HG03442 (cell line): ENCODE results near the gene WWC1.
"Not testable (repeated sequence)": the region's sequence is repeated elsewhere in the genome, so short reads cannot be mapped to it uniquely, and the experiment has no call there.

ENCODE experiments used
- ATAC-seq: cut with Tn5 transposase; IDR thresholded peaks from one replicate; pipeline ENCODE4 v1.9.1; 2021; ENCODE audit warnings: mild to moderate bottlenecking, moderate library complexity; ENCODE audit not compliant: unreplicated experiment

Gene WWC1

DNA sequence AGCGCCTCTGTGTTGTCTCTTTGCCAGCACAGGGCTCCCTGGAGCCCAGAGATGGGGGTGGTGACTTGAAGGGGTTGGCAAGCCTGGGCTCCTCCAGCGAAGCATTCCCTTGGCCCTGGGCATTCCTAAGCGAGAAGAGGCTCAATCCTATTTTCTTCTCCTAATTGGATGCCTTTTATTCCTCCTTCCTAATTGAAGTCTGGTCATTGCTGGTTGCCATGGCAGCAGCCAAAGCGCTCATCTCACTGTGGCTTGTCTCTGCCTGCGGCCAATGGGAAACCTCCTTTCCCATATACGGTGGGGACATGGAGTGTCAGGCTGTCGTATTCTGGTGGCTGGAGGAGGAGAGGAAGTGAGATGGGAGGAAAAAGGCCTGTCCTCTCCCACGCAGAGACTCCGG lies 142.6 kb downstream of the WWC1 start:
- ATAC-seq = no peak

DNA sequence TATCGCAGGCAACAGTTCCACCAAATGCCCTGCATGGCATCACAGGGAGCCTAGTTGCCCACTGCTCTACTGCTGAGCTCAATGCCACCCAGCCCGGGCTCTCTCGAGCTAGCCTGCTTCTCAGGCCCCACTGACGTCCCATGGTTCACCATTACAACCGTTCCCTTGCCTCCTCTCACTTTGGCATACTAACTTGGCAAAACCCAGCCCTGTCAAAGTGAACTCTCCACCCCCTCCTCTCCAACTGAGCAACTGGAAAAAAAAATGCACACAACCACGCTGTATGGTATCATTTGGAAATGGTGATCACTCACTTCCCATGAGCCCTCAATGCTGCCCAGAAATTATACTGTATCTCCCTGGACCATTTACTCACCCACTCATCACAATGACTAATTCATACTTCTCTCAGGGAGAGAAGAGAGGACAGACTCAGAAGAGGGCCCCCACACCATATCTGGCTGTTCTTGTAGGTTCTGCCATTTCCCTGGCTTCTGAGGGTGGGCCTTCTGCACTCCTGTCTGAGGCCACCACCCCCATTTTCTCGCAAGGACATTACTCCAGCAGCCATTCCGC lies 143.4 kb downstream of the WWC1 start:
- ATAC-seq = no peak

DNA sequence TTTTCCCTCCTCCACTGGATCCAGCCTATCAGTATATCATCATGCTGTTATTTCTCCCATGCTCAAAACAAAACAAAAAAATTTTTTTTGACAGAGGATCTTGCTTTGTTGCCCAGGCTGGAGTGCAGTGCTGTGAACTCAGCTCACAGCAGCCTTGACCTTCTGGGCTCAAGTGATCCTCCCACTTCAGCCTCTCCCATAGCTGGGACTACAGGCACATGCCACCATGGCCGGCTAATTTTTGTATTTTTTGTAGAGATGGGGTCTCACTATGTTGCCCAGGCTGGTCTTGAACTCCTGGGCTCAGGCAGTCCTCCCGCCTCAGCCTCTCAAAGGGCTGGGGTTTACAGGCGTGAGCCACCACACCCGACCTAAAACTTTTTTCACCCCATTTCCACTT lies 143.9 kb downstream of the WWC1 start:
- ATAC-seq = not testable (repeated sequence)

DNA sequence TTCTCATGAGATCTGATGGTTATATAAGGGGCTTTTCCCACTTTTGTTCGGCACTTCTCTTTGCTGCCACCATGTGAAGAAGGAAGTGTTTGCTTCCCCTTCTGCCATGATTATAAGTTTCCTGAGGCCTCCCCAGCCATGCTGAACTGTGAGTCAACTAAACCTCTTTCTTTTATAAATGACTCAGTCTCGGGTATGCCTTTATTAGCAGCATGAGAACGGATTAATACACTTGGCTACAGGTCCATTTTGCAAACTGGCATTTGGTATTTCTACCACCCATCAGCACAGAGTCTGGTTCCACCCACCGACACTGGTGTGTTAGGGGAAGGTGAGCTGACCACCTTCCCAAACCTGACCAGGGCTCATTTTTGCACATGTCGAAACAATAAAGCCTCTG lies 146.9 kb downstream of the WWC1 start:
- ATAC-seq = no peak

DNA sequence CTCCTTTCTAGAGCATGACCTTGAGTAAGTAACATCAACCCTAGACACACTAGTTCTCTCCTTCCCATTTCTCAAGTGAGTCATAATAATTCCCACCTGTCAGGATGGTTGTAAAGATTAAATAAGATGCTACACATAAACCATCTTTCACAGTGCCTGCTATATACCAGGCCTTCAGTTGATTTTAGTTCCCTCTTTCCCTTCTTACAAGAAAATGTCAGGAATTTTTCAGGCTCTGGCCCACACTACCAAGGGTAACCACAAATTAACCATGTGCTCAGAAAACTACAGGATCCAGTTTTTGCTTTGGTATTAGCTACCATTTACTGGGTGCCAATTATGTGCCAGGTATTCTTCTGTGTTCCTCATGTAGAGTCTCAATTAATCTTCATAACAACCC lies 152.1 kb downstream of the WWC1 start:
- ATAC-seq = no peak

DNA sequence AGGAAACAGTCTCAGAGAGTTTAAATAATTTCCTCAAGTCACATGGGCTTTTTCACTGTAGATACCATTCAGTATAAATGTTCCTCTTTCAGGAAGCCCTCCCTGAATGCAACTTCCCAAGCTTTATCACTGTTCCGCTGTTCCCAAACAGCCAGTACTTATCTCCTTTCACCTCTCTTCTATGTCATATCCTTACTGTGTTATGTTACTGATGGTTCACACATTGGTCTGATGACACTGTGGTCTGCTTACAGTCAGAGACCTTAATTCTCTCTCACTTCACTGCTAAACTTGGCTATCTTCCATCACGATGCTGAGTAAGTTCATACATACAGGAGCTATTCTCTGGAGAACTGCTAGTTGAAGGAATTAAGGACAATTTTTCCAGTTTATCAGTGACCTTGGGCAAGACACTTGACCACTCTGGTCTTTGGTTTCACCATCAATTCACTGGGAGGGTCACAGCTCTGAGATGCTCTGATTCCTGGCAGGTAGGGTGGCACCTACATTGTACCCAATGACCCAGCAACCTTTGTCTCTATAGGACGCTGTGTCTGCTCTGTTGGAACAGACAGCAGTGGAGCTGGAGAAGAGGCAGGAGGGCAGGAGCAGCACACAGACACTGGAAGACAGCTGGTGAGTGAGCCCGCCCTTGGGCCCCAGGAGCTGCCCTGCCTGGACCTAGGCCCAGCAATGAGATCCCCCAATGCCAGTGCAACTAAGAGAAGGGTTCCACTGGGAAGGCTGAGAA lies 152.7 kb downstream of the WWC1 start:
- ATAC-seq = no peak

DNA sequence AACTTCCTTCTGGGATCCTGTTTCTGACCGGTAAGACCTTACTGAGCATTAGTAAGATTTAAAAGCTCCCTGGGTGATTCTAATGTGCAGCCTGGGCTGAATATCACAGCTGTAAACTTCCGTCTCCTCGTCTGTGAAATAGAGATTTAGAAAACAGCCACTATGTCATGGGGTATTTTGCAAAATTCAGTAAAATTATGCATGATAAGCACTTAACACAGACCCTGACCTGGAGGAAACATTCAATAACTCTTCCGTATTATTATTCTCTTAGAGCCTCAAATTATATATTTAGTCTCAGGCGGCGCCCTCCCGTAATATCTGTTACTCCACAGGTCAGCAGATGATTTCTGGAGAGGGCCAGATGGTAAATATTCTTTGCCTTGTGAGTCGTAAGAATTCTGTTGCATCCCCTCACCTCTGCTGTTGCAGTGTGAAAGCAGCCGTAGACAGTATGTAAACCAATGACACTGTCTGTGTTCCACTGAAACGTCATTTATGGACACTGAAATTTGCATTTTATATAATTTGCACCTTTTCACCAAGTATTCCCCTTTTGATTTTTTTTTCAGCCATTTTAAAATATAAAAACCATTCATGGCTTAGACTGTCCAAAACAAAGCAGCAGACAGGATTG lies 155.7 kb downstream of the WWC1 start:
- ATAC-seq = no peak

DNA sequence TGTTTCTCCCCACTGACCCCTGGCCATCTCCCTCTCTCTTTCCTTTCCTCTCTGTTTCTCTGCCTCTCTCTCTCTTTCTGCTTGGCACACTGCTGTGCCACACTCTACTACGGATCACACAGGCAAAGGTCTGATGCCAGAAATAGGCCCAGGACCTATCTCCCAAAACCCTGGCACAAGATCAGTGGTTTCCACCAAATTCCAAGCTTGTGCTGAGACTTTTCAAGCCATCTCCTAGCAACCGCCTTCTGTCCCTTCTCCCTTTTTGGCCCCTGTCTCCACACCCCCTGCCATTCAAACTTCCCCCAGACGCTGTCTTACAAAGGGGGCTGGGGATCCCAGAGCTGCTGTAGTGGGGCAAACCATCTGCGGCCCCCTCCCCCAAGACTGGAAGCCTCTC lies 156.4 kb downstream of the WWC1 start:
- ATAC-seq = no peak

DNA sequence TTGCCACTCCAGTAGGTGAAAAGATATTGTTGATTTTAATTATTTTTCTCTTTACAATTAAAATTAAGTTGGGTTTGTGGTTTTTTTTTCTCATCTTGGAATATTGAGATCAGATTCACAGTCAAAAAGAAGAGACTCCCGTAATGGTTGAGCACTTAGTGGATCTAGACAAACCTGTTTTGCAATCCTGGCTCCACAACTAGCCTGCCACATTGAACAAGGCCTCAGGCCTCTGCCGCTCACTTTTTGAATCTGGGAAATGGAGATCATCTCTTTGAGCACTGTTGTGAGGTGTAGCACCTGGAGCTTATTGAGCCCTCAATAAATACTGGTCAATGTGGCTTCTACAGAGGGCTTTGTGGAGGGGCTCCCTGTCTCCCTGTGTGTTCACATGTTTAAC lies 157.7 kb downstream of the WWC1 start:
- no peak for ATAC-seq

DNA sequence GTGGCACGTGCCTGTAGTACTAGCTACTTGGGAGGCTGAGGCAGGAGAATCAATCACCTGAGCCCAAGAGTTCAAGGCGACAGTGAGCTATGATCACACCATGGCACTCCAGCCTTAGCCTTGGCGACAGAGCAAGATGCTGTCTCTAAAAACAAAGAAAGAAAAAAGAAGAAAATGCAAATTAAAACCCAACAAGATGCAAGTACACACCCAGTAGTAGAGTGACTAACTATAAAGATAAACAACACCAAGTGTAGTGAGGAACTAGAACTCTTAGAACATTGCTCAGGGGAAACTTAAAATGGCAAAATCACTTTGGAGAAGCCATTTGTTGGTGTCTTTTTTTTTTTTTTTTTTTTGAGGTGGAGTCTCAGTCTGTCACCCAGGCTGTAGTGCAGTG lies 160.1 kb downstream of the WWC1 start:
- no peak for ATAC-seq

DNA sequence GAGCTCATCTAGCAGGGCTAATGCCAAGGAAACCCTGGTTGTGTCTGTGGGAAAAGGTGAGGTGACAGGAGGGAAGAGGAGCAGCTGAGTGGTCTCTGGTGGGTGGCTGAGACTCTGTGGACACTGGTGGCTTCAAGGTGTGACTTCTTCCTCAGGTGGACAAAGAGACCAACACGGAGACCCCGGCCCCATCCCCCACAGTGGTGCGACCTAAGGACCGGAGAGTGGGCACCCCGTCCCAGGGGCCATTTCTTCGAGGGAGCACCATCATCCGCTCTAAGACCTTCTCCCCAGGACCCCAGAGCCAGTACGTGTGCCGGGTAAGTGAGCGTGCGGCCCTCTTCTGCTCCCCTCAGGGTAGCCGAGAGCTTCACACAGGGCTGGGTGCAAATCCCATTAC lies 163.8 kb downstream of the WWC1 start:
- ATAC-seq = no peak

DNA sequence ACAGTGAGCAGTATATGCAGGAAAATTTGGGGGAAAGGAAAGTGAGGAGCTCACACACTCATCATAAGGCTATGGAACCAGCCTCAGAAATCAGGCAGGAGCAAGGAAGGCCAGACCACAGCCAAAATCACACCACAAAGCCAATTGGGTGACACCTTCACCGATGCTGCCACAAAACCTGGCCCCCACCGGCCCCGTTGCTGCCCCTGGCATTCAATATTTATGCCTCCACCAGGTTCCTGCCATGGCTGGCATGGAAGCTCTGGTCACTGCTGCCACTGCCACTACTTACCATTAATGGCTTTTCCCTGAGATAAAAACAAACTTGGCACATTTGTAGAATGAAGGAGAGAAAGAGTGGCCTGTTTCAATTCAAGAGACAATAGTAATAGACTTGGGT lies 166.1 kb downstream of the WWC1 start:
- no peak for ATAC-seq

DNA sequence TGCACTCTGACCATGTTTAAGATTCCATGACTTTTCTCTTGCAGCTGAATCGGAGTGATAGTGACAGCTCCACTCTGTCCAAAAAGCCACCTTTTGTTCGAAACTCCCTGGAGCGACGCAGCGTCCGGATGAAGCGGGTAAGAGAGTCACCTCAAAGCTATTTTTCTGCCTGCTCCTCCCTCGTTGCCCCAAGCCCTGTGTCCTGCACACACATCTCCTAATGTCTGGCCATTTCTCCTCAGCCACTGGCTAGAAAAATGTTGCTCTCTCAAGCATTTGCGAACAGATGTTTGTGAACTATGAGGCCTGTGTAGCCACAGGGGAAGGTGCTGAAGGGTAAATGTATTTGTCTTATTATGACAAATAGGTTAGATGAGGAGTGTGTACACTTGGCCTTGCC lies 169.2 kb downstream of the WWC1 start:
- no peak for ATAC-seq

DNA sequence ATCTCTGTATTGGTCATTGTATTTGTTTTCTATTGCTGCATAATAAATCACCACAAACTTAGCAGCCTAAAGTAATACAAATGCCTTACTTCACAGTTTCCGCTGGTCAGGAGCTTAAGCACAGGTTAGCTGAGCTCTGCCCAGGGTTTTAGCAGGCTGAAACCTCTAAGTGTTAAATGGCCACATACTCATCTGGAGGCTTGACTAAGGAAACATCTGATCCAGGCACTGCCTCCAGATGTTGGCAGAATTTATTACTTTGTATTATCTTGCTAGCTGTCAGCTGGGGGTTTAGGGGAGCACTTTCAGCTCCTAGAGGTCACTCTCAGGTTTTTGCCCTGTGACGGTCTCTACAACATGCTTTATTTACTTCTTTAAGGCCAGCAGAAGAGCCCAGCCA lies 171.6 kb downstream of the WWC1 start:
- no peak for ATAC-seq

DNA sequence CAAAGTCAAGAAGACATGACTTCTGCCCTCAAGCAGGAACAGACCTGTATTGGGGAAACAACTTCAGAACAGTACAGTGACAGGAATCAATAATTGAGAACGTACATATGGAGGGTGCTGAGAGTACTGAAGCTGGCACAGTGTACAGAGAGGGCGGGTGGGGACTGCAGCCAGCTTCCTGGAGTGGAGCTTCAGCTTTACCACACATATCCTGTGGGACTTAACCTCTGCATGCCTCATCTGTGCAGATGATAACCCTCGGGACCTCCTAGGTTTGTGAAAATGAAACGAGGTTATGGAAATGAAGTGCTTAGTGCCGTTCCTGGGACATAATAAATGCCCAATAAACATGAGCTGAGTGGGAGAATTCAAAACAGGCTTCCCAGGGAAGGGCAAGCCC lies 172.8 kb downstream of the WWC1 start:
- ATAC-seq = no peak

DNA sequence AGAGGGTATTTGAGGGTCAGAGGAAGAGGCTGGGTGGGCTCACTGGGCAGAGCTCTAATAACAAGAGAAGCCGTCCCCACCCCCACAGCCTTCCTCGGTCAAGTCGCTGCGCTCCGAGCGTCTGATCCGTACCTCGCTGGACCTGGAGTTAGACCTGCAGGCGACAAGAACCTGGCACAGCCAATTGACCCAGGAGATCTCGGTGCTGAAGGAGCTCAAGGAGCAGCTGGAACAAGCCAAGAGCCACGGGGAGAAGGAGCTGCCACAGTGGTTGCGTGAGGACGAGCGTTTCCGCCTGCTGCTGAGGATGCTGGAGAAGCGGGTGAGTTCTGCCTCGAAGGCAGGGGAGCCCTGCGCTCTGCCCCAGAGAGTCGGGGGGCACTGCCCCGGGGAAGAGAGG lies 173.2 kb downstream of the WWC1 start:
- ATAC-seq = no peak

DNA sequence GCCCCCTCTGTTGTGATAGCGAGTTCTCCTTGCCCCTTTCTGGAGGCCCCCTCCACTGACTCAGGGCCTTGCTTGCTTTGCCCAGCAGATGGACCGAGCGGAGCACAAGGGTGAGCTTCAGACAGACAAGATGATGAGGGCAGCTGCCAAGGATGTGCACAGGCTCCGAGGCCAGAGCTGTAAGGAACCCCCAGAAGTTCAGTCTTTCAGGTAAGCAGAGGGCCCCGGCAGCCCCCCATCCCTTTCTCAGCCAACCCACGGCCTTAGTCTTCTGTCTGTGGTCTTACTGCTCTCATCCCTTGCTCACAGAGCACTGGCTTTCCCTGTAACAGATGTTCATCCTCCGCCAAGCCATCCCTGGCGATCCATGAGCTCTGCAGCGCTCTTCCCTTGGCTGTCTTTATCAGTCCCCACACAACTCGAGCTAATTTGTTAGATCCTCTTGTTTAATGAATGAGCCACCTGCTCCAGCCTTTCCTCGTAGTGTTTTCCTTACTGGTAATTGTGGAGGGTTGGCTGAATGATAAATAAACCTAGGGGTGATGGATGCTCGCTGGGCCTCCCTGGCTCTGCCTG lies 176.4 kb downstream of the WWC1 start:
- ATAC-seq = no peak

DNA sequence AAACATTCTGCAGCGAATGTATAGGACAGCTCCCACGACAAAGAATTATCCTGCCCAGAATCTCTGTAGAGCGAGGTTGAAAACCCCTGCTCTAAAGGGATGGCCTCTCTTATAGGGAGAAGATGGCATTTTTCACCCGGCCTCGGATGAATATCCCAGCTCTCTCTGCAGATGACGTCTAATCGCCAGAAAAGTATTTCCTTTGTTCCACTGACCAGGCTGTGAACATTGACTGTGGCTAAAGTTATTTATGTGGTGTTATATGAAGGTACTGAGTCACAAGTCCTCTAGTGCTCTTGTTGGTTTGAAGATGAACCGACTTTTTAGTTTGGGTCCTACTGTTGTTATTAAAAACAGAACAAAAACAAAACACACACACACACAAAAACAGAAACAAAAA lies 177.4 kb downstream of the WWC1 start:
- no peak for ATAC-seq

DNA sequence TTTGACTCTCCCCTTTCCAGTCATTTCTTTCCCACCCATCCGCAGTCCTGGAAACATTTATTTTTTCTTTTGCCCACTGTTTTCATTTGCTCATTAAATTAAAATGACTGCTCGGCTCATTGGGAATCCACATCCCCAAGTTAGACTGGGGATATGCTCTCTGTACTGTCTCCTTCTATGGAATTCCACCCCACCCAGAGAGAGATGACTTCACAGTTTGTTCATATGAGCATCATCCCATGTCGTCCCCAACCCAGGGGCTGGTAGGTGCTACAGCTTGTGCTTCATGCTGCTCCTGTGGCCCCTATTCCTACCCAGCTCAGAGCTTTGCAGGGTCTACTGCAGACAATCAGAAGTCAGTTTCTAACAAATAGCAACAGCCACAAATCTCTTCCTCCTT lies 178.4 kb downstream of the WWC1 start:
- no peak for ATAC-seq

DNA sequence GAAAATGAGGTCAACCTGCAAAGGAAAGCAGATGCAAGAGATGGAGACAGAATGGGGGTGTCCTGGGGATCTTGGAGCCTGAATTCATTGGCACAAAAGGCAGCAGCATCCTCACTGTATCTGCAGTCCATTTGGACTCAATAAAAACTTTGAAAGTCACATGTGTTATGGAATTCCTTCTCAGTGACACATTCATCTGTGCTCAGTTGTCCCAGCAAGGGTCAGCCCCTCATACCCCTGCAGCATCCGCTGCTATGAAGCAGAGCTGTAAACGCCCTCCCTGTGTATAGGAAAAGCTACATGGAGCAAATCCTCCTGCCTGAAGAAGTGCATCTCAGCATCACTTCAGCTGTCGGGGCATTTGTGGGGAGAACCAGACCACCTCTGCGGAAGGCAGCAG lies 180.3 kb downstream of the WWC1 start:
- no peak for ATAC-seq

DNA sequence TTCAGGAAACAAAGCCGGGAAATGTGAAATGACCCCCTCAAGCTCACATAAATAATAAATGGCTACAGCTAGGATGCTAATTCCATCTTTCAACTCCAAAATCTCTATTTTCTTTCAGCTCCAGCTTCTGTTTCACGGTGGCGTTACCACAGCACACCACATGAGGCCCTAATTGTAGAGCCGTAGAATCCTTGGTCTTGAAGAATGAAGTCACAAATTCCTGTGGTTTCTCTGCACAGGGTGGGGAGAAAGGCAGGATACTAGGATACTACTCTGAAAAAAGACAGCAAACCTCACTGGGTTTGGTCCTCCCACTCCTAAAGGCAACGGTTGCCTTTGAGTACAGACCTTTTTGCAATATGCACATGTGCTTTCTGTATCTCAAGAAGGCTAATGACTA lies 180.9 kb downstream of the WWC1 start:
- ATAC-seq = no peak

DNA sequence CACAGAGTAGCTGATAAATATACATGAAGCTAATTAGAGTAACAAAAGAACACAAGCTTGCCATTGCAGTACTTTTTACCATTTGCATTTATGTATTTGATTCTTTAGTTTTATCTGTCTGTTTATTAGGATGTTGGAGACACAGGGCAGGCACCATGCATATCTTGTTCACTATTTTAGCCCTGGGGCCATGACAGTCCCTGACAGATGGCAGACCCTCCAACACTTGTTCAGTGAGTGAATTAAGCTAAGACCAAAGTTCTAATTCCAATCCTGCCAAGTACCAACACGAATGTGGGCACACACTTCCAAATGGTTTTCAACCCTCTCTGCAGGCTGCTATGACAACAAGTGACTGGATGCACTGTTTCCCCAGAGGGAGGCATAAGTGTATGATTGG lies 182.9 kb downstream of the WWC1 start:
- ATAC-seq = no peak
